GM21360 (cell line): Measurements from ENCODE around the gene HERC4.
"Not testable (repeated sequence)": the region's sequence is repeated elsewhere in the genome, so short reads cannot be mapped to it uniquely, and the experiment has no call there.

Source experiments
- ATAC-seq: cut with Tn5 transposase; IDR thresholded peaks from one replicate; pipeline ENCODE4 v1.9.1; 2021; ENCODE audit warnings: mild to moderate bottlenecking, moderate library complexity; ENCODE audit not compliant: unreplicated experiment

HERC4 gene

GRCh38 chr10:67884313-67884841 is 190.7 kb downstream of the HERC4 start, which contains the start of gene SIRT1:
Gene SIRT1, plus strand, starts transcription at chr10:67884656. Its CDS starts 66 bp downstream, at chr10:67884722.
- ATAC-seq = peak; percentile 79

- ATAC-seq = no peak
Observed at GRCh38 chr10:67883710-67884312, 191.3 kb downstream of the HERC4 start.

GRCh38 chr10:67878133-67878532 is 196.9 kb downstream of the HERC4 start:
- no peak for ATAC-seq

GRCh38 chr10:67877421-67877820 is 197.7 kb downstream of the HERC4 start:
- not testable (repeated sequence) for ATAC-seq

- ATAC-seq = no peak
Observed at GRCh38 chr10:67875340-67876238, 199.5 kb downstream of the HERC4 start.
